NCI-H345 (cell line): ENCODE data around the gene CARM1.
"Not testable (repeated sequence)": the region's sequence is repeated elsewhere in the genome, so short reads cannot be mapped to it uniquely, and the experiment has no call there.

Source experiments
- DNase-seq: peaks from one replicate; lab custom pipeline; 2025; lab: John Stamatoyannopoulos, UW

CARM1 gene

GRCh38 chr19:10846500-10847202 lies 24.7 kb upstream of the CARM1 start:
- DNase-seq: no peak

- DNase-seq: no peak
These were observed 23.0 kb upstream of the CARM1 start, which contains the start of gene C19orf38 for GRCh38 chr19:10848230-10848856. TSS of gene C19orf38 (plus strand) at chr19:10848415. CDS start at chr19:10848509, 94 bp downstream.

- DNase-seq: no peak
These were observed 20.7 kb upstream of the CARM1 start for GRCh38 chr19:10850631-10851030.

GRCh38 chr19:10852098-10852800 lies 19.1 kb upstream of the CARM1 start:
- DNase-seq: no peak

GRCh38 chr19:10852941-10853340 lies 18.4 kb upstream of the CARM1 start:
- no peak for DNase-seq

GRCh38 chr19:10854350-10855089 lies 16.8 kb upstream of the CARM1 start:
- no peak for DNase-seq

- DNase-seq: no peak
These were observed 15.4 kb upstream of the CARM1 start for GRCh38 chr19:10855879-10856522.

GRCh38 chr19:10856899-10857298 lies 14.5 kb upstream of the CARM1 start:
- not testable (repeated sequence) for DNase-seq

- DNase-seq: no peak
These were observed 13.0 kb upstream of the CARM1 start for GRCh38 chr19:10858204-10858828.

GRCh38 chr19:10861103-10861651 lies 10.2 kb upstream of the CARM1 start:
- no peak for DNase-seq

GRCh38 chr19:10862561-10863106 lies 8.7 kb upstream of the CARM1 start:
- no peak for DNase-seq

- DNase-seq: no peak
These were observed 8.1 kb upstream of the CARM1 start for GRCh38 chr19:10863107-10863717.

GRCh38 chr19:10864538-10864899 lies 6.8 kb upstream of the CARM1 start:
- peak; percentile 77 for DNase-seq

- DNase-seq: no peak
These were observed 4.9 kb upstream of the CARM1 start for GRCh38 chr19:10866495-10866894.

- no peak for DNase-seq
These were observed 2.3 kb upstream of the CARM1 start for GRCh38 chr19:10868872-10869547.

- DNase-seq: not testable (repeated sequence)
These were observed 1.5 kb upstream of the CARM1 start for GRCh38 chr19:10869872-10870311.

GRCh38 chr19:10870501-10870954 lies 825 bp upstream of the CARM1 start:
- DNase-seq: no peak

GRCh38 chr19:10871711-10872545 lies 575 bp downstream of the CARM1 start:
- peak; percentile 26 for DNase-seq
